Nephron progenitor cell (in vitro differentiated cells): ENCODE data around the gene OR2AG2.

ENCODE experiments used
- DNase-seq: peaks from one replicate; pipeline ENCODE4 v3.0.0; 2021
- H3K27ac Mint-ChIP-seq: 2 replicates; pipeline ENCODE4 v1.8.0; 2021; ENCODE audit warnings: mild to moderate bottlenecking, moderate library complexity, mixed read lengths
- H3K27me3 Mint-ChIP-seq: 2 replicates; pipeline ENCODE4 v1.8.0; 2021; ENCODE audit warnings: mild to moderate bottlenecking, low read depth, mixed read lengths; ENCODE audit not compliant: poor library complexity
- H3K36me3 Mint-ChIP-seq: 2 replicates; pipeline ENCODE4 v1.8.0; 2021; ENCODE audit warnings: low read depth, mixed read lengths
- H3K4me1 Mint-ChIP-seq: 2 replicates; pipeline ENCODE4 v1.8.0; 2021; ENCODE audit warnings: mixed read lengths
- H3K4me3 Mint-ChIP-seq: 2 replicates; pipeline ENCODE4 v1.8.0; 2021; ENCODE audit warnings: mild to moderate bottlenecking, moderate library complexity, mixed read lengths
- H3K9me3 Mint-ChIP-seq: 2 replicates; pipeline ENCODE4 v1.8.0; 2021; ENCODE audit warnings: mild to moderate bottlenecking, moderate library complexity, mixed read lengths
- TF ChIP-seq, protein P1 (sequence below): fragments of 200-600 bp; sonication (generic); IDR thresholded peaks from 2 replicates; pipeline ENCODE4 v1.5.0; 2021; ENCODE audit warnings: antibody characterized with exemption

The OR2AG2 gene

DNA sequence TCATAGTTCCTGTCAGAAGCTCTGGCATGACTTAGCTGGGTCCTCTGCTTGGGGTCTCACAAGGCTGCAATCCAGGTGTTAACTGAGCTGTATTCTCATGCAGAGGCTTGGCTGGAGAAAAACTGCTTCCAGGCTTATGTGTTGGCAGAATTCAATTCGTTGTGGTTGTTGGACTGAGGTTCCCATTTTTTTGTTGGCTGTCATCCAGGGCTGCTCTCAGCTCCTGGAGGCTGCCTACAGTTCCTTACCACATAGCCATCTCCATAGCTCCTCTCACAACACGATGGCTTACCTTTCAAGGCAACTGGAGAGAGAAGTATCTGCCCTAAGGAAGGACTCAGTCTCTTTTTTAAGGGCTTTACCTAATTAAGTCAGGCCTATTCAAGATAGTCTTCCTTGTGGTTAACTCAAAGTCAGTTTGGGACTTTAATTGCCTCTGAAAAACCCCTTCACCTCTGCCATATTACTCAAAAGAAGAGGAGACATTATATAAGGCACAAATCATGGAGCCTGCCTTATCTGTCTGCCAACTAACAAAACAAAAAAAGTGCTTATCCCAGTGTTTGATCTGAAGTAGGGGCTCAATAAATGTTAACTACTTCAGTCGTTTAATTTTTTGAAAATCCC lies 35.2 kb downstream of the OR2AG2 start:
- Mint-ChIP-seq H3K9me3 (peaks cover 10% of the 10 kb centered on the region), H3K4me1 (peaks cover 19% of the 10 kb centered on the region), H3K4me3 (no peak overlapping the region), H3K27ac (no peak overlapping the region), H3K27me3 (no peaks in the 10 kb centered on the region), H3K36me3 (no peaks in the 10 kb centered on the region)
- TF ChIP-seq, protein P1, sequence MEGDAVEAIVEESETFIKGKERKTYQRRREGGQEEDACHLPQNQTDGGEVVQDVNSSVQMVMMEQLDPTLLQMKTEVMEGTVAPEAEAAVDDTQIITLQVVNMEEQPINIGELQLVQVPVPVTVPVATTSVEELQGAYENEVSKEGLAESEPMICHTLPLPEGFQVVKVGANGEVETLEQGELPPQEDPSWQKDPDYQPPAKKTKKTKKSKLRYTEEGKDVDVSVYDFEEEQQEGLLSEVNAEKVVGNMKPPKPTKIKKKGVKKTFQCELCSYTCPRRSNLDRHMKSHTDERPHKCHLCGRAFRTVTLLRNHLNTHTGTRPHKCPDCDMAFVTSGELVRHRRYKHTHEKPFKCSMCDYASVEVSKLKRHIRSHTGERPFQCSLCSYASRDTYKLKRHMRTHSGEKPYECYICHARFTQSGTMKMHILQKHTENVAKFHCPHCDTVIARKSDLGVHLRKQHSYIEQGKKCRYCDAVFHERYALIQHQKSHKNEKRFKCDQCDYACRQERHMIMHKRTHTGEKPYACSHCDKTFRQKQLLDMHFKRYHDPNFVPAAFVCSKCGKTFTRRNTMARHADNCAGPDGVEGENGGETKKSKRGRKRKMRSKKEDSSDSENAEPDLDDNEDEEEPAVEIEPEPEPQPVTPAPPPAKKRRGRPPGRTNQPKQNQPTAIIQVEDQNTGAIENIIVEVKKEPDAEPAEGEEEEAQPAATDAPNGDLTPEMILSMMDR, result no peak
- DNase-seq, result no peak

DNA sequence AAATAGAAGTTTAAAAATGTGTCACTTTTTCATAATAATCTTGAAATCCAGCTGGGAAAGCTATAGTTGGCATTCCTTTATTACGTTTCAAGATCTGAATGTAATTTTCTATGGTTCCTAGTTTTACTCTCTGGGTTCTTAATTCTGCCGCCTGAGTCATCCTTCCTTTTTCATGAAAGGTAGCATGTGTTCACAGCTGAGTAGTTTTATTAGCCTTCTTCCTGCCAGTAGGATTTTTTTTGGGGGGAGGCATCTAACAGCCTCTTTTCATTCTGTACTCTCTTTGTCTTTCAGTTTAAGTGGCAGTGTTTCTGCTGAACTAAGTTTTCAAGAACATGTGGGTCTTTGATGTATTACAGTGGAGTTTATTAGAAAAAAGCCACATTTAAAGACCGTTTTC lies 36.5 kb downstream of the OR2AG2 start:
- H3K27me3 Mint-ChIP-seq, result no peaks in the 10 kb centered on the region
- H3K36me3 Mint-ChIP-seq, result no peaks in the 10 kb centered on the region
- no peak overlapping the region for H3K4me3 Mint-ChIP-seq
- peaks cover 19% of the 10 kb centered on the region for H3K4me1 Mint-ChIP-seq
- H3K27ac Mint-ChIP-seq, result peak overlapping the region; percentile 85
- no peak for DNase-seq
- H3K9me3 Mint-ChIP-seq, result peaks cover 12% of the 10 kb centered on the region
- TF ChIP-seq, protein P1, result no peak

DNA sequence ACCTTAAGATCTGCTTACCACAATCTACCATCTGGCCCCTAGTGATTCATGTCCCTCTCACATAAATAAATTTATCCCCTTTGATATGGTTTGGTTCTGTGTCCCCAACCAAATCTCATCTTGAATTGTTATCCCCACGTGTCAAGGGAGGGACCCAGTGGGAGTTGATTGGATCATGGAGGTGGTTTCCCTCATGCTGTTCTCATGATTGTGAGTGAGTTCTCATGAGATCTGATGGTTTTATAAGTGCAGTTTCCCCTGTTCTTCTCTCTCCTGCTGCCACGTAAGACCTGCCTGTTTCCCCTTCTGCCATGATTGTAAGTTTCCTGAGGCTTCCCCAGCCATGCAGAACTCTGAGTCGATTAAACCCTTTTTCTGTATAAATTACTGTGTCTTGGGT lies 37.2 kb downstream of the OR2AG2 start:
- Mint-ChIP-seq H3K4me3 (no peak overlapping the region), H3K9me3 (peaks cover 12% of the 10 kb centered on the region), H3K27ac (peak overlapping the region; percentile 57), H3K36me3 (no peaks in the 10 kb centered on the region), H3K4me1 (peaks cover 19% of the 10 kb centered on the region), H3K27me3 (no peaks in the 10 kb centered on the region)
- DNase-seq, result no peak
- TF ChIP-seq, protein P1, result no peak

DNA sequence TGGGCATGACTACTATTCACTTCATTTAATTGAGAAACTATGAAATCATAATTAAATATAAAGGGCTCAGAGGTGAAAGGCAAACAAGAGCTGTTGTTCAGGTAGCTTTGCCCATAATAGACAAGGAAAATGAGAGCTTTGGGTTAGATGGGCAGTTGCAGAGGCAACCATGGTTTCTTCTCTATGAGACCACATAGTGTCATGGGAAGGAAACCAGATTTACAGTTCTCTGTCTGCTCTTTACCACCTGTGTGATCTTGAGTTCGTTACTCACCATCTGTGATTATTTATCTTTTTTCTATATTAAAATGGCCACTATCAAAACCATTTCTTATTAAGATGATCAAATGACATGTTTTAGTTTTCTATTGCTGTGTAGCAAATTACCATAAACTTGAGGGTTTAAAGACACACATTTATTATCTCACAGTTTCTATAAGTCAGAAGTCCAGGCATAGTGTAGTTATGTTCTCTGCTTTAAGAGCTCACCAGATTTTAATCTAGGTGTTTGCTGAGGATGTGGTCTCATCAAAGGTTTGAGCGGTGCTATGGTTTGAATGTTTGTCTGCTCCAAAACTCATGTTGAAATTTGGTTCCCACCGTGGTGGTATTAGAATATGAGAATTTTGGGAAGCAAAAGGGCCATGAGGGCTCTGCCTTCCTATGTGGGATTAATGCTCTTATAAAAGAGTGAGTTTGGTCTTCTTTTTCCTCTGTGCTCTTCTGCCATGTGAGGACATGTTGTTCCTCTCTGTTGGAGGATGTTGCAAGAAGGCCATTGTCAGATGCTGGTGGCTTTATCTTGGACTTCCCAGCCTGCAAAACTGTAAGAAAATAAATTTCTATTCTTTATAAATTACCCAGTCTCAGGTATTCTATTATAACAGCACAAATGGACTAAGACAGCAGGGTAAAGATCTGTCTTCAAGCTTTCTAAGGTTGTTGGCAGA lies 38.2 kb downstream of the OR2AG2 start:
- H3K4me3 Mint-ChIP-seq, result no peak overlapping the region
- TF ChIP-seq, protein P1, result no peak
- no peak overlapping the region for H3K27ac Mint-ChIP-seq
- no peaks in the 10 kb centered on the region for H3K36me3 Mint-ChIP-seq
- no peak for DNase-seq
- peaks cover 12% of the 10 kb centered on the region for H3K9me3 Mint-ChIP-seq
- H3K4me1 Mint-ChIP-seq, result peaks cover 19% of the 10 kb centered on the region
- H3K27me3 Mint-ChIP-seq, result no peaks in the 10 kb centered on the region

GRCh38 chr11:6727971-6728760 lies 43.6 kb downstream of the OR2AG2 start:
- TF ChIP-seq, protein P1, result no peak
- H3K4me3 Mint-ChIP-seq, result no peak overlapping the region
- H3K27ac Mint-ChIP-seq, result peak overlapping the region; percentile 36
- DNase-seq, result no peak
- no peaks in the 10 kb centered on the region for H3K36me3 Mint-ChIP-seq
- peaks cover 2% of the 10 kb centered on the region for H3K27me3 Mint-ChIP-seq
- no peaks in the 10 kb centered on the region for H3K4me1 Mint-ChIP-seq
- H3K9me3 Mint-ChIP-seq, result peaks cover 12% of the 10 kb centered on the region
